B cell (primary cell): Measurements from ENCODE around the gene ABI2.

Experiments
- EZH2 ChIP-seq: IDR thresholded peaks from 2 replicates; pipeline ENCODE4 v1.6.1; 2012; ENCODE audit warnings: borderline replicate concordance, low read depth, mild to moderate bottlenecking, moderate library complexity, low read length; ENCODE audit not compliant: insufficient read depth, poor library complexity, severe bottlenecking
- TF ChIP-seq, protein P1 (sequence below): fragments of 200-600 bp; IDR thresholded peaks from one replicate; pipeline ENCODE4 v1.8.0; 2022; ENCODE audit warnings: antibody characterized with exemption, mild to moderate bottlenecking

DNA sequence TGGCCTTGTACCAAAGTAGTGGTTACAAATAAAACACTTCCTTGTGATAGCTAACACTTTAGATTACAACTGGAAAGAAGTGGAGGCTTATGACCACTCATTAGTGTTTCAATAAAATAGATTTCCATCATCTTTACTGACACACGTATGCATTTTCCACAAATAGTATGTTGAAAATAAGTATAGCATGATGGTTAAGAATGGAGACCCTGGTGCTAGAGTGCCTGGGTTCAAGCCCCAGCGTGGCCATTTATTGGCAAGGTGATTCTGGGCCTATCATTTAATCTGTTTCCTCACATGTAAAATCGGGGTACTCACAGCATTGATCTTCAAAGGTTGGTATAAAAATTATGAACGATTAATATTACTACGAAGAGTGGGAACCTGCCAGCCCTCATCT is 152.4 kb downstream of the ABI2 start:
- TF ChIP-seq, protein P1, sequence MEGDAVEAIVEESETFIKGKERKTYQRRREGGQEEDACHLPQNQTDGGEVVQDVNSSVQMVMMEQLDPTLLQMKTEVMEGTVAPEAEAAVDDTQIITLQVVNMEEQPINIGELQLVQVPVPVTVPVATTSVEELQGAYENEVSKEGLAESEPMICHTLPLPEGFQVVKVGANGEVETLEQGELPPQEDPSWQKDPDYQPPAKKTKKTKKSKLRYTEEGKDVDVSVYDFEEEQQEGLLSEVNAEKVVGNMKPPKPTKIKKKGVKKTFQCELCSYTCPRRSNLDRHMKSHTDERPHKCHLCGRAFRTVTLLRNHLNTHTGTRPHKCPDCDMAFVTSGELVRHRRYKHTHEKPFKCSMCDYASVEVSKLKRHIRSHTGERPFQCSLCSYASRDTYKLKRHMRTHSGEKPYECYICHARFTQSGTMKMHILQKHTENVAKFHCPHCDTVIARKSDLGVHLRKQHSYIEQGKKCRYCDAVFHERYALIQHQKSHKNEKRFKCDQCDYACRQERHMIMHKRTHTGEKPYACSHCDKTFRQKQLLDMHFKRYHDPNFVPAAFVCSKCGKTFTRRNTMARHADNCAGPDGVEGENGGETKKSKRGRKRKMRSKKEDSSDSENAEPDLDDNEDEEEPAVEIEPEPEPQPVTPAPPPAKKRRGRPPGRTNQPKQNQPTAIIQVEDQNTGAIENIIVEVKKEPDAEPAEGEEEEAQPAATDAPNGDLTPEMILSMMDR, result no peak
- TF ChIP-seq EZH2, result no peak
